ENCODE measurements around the gene DMD. TPM values are rescaled to one million over a fixed set of nuclear protein-coding genes. Genes with fewer than 3 reads are reported as not detected.
A peak's percentile ranks its signal among the peaks of the same experiment; 100 is the strongest.

DMD gene
- total RNA-seq, 1 donor: 32.4 TPM

GRCh38 chrX:32455704-32456103, 755.6 kb downstream of the DMD start:
- H3K4me3 ChIP-seq (ENCODE audit: low read depth, low read length): no peak overlapping the region
- no peak for DNase-seq (ENCODE audit: low read depth)
- no peak for TF ChIP-seq CTCF (IDR thresholded peaks at IDR 0.05; ENCODE audit: insufficient read depth, low read depth, low read length)

- H3K4me3 ChIP-seq (ENCODE audit: low read depth, low read length): no peak overlapping the region
- no peak for DNase-seq (ENCODE audit: low read depth)
- TF ChIP-seq CTCF (IDR thresholded peaks at IDR 0.05; ENCODE audit: insufficient read depth, low read depth, low read length): no peak
These were observed 759.2 kb downstream of the DMD start for GRCh38 chrX:32451954-32452695.

GRCh38 chrX:32448945-32449344, 762.4 kb downstream of the DMD start:
- no peak overlapping the region for H3K4me3 ChIP-seq (ENCODE audit: low read depth, low read length)
- no peak for DNase-seq (ENCODE audit: low read depth)
- TF ChIP-seq CTCF (IDR thresholded peaks at IDR 0.05; ENCODE audit: insufficient read depth, low read depth, low read length): no peak

GRCh38 chrX:32448320-32448719, 763.0 kb downstream of the DMD start:
- no peak for TF ChIP-seq CTCF (IDR thresholded peaks at IDR 0.05; ENCODE audit: insufficient read depth, low read depth, low read length)
- no peak overlapping the region for H3K4me3 ChIP-seq (ENCODE audit: low read depth, low read length)
- DNase-seq (ENCODE audit: low read depth): peak; percentile 1

DNA sequence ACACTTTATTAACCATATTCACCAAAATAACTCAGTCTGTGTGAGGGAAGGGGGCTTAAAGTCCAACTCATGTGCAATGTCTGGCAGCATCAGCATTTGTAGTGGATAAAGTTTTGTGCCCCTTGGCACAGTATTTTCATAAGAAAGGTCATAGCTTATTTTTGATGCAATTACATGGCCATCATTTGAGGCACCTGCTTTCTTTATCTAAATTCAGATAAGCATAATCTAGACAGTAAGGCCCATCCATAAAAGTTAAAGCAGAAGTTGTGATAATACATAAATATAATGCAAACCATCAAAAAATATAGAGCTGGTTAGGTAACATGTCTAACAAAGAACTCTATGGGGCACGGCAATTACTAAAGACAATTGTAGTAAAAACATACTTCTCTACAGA, 763.7 kb downstream of the DMD start:
- DNase-seq (ENCODE audit: low read depth): no peak
- no peak for TF ChIP-seq CTCF (IDR thresholded peaks at IDR 0.05; ENCODE audit: insufficient read depth, low read depth, low read length)
- no peak overlapping the region for H3K4me3 ChIP-seq (ENCODE audit: low read depth, low read length)

DNA sequence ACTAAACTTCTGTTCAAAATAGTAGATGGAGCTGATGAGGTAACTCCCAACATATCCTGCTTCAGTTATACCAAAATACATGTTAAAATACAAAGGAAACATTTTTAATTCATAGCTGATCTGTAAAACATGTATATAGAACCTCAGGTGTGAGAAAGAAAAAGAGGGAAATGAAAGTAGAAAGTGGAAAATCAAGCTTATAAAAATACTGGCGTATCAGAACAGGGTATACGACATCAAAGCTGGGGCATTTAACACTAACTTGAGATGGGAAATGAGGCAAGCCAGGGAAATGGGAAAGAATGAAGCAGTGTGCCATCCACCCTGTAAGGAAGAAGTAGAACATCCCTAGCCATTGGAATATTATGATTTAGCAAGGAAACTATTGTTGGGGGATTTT, 767.5 kb downstream of the DMD start:
- no peak for DNase-seq (ENCODE audit: low read depth)
- no peak overlapping the region for H3K4me3 ChIP-seq (ENCODE audit: low read depth, low read length)
- TF ChIP-seq CTCF (IDR thresholded peaks at IDR 0.05; ENCODE audit: insufficient read depth, low read depth, low read length): no peak

DNA sequence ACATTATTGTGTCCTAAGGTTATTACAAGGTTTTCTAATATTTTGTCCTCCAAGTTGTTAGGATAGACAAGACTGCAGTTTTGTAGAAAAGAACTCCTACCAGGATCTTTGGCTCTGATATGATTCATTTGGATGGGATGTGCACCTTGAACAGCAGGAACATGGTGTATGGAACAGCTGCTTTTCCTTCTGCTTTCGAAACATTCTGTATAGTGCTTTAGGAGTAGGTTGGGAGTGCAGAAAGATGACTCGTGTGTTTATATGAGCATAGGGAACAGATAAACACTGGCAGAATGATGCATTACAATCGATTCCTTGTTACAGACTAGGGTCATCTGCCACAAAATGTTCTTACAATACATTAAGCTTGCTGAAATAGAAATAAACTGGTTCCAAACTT, 790.1 kb downstream of the DMD start:
- no peak overlapping the region for H3K4me3 ChIP-seq (ENCODE audit: low read depth, low read length)
- DNase-seq (ENCODE audit: low read depth): no peak
- TF ChIP-seq CTCF (IDR thresholded peaks at IDR 0.05; ENCODE audit: insufficient read depth, low read depth, low read length): no peak
